GM18870 (cell line): ENCODE results near the gene DCP2.

Experiments
- ATAC-seq: cut with Tn5 transposase; IDR thresholded peaks from one replicate; pipeline ENCODE4 v1.9.1; 2021; ENCODE audit warnings: moderate library complexity; ENCODE audit not compliant: unreplicated experiment

Gene DCP2

GRCh38 chr5:113062869-113063508 lies 86.4 kb downstream of the DCP2 start:
- ATAC-seq: no peak

- ATAC-seq: no peak
These were observed 87.3 kb downstream of the DCP2 start for GRCh38 chr5:113063927-113064326.

GRCh38 chr5:113064806-113065205 lies 88.2 kb downstream of the DCP2 start:
- ATAC-seq: no peak

GRCh38 chr5:113065626-113066025 lies 89.0 kb downstream of the DCP2 start:
- ATAC-seq: no peak

- no peak for ATAC-seq
These were observed 91.2 kb downstream of the DCP2 start for GRCh38 chr5:113067635-113068344.

- ATAC-seq: no peak
These were observed 92.0 kb downstream of the DCP2 start for GRCh38 chr5:113068559-113068958.
